Activated naive CD4-positive, alpha-beta T cell treated with anti-CD3 and anti-CD28 coated beads for 36 hours (primary cell): ENCODE results near the gene SCUBE3. TPM values are rescaled to one million over a fixed set of nuclear protein-coding genes. Genes with fewer than 3 reads are reported as not detected.

Source experiments
- CTCF ChIA-PET: fragments of 350-600 bp; sonication (Branson Sonifier 250); formaldehyde crosslinking; loops from one replicate; lab custom pipeline; 2021; ENCODE audit warnings: antibody characterized with exemption; lab: Charles Lee
- DNase-seq: peaks from one replicate; pipeline ENCODE4 v3.0.0-alpha.2; 2020
- H3K27ac Mint-ChIP-seq: one replicate; pipeline ENCODE4 v1.8.0; 2021; ENCODE audit warnings: mild to moderate bottlenecking, mixed read lengths
- H3K27me3 Mint-ChIP-seq: one replicate; pipeline ENCODE4 v1.8.0; 2021; ENCODE audit warnings: low read depth, mixed read lengths
- H3K36me3 Mint-ChIP-seq: one replicate; pipeline ENCODE4 v1.8.0; 2021; ENCODE audit warnings: low read depth, mixed read lengths
- H3K4me1 Mint-ChIP-seq: one replicate; pipeline ENCODE4 v1.8.0; 2021; ENCODE audit warnings: low read depth, mixed read lengths
- H3K4me3 Mint-ChIP-seq: one replicate; pipeline ENCODE4 v1.8.0; 2021; ENCODE audit warnings: mild to moderate bottlenecking, moderate library complexity, mixed read lengths
- H3K9me3 Mint-ChIP-seq: one replicate; pipeline ENCODE4 v1.8.0; 2021; ENCODE audit warnings: mixed read lengths
- intact Hi-C: fragments of 100-400 bp; cut with micrococcal nuclease; formaldehyde crosslinking; loops from one replicate; pipeline ENCODE4 v1.15.1; 2023
- total RNA-seq, 2 experiments: library from RNA; stranded (reverse); gene quantifications; one replicate each; pipeline ENCODE4 v1.2.3, GENCODE V29; 2021

Gene SCUBE3
- total RNA-seq, 2 experiments from 2014 or later = not detected

GRCh38 chr6:35265523-35265922 lies 51.8 kb downstream of the SCUBE3 start:
- Mint-ChIP-seq H3K27ac (no peak overlapping the region), H3K9me3 (no peaks in the 10 kb centered on the region), H3K36me3 (peaks cover 6% of the 10 kb centered on the region)

GRCh38 chr6:35267446-35267845 lies 53.7 kb downstream of the SCUBE3 start:
- no peaks in the 10 kb centered on the region for H3K27me3 Mint-ChIP-seq
- CTCF ChIA-PET = interaction anchor here (0.7 to 1.0 kb wide), 2 partner anchors 62 to 1102 kb away, joined by 3 read pairs; no protein-coding TSS in a partner anchor
- H3K4me1 Mint-ChIP-seq = peaks cover 37% of the 10 kb centered on the region
- H3K36me3 Mint-ChIP-seq = peaks cover 7% of the 10 kb centered on the region
- H3K27ac Mint-ChIP-seq = no peak overlapping the region
- H3K4me3 Mint-ChIP-seq = no peak overlapping the region
- intact Hi-C loops = no loop called here
- no peak for DNase-seq
- no peaks in the 10 kb centered on the region for H3K9me3 Mint-ChIP-seq

More at GRCh38 chr6:35265523-35265922, 51.8 kb downstream of the SCUBE3 start:
- Mint-ChIP-seq H3K4me3 (no peak overlapping the region), H3K27me3 (no peaks in the 10 kb centered on the region), H3K4me1 (peaks cover 52% of the 10 kb centered on the region)
- CTCF ChIA-PET = interaction anchor here (0.7 to 1.5 kb wide), 2 partner anchors 32 to 193 kb away, joined by 3 read pairs; partner anchors contain the start of gene DEF6
- intact Hi-C loops = no loop called here
- no peak for DNase-seq

GRCh38 chr6:35267897-35268296 lies 54.1 kb downstream of the SCUBE3 start:
- Mint-ChIP-seq H3K27ac (no peak overlapping the region), H3K4me1 (peaks cover 32% of the 10 kb centered on the region), H3K27me3 (no peaks in the 10 kb centered on the region), H3K4me3 (no peak overlapping the region), H3K36me3 (peaks cover 7% of the 10 kb centered on the region), H3K9me3 (no peaks in the 10 kb centered on the region)
- CTCF ChIA-PET = interaction anchor here (1.0 kb wide), 1 partner anchor 62 kb away, joined by 3 read pairs; no protein-coding TSS in a partner anchor
- DNase-seq = no peak
- intact Hi-C loops = no loop called here

- no peak overlapping the region for H3K27ac Mint-ChIP-seq
- intact Hi-C loops = no loop called here
- H3K36me3 Mint-ChIP-seq = peaks cover 7% of the 10 kb centered on the region
- no peaks in the 10 kb centered on the region for H3K9me3 Mint-ChIP-seq
- no peak overlapping the region for H3K4me3 Mint-ChIP-seq
- no peak for DNase-seq
- CTCF ChIA-PET = no interaction called here
- no peaks in the 10 kb centered on the region for H3K27me3 Mint-ChIP-seq
- peaks cover 15% of the 10 kb centered on the region for H3K4me1 Mint-ChIP-seq
Measured at GRCh38 chr6:35272005-35272404, 58.2 kb downstream of the SCUBE3 start.

GRCh38 chr6:35273822-35274559 lies 60.2 kb downstream of the SCUBE3 start:
- DNase-seq = no peak
- H3K27me3 Mint-ChIP-seq = no peaks in the 10 kb centered on the region
- H3K27ac Mint-ChIP-seq = no peak overlapping the region
- H3K4me3 Mint-ChIP-seq = no peak overlapping the region
- H3K4me1 Mint-ChIP-seq = peaks cover 5% of the 10 kb centered on the region
- H3K36me3 Mint-ChIP-seq = peaks cover 5% of the 10 kb centered on the region
- intact Hi-C loops = no loop called here
- no peaks in the 10 kb centered on the region for H3K9me3 Mint-ChIP-seq
- CTCF ChIA-PET = no interaction called here

GRCh38 chr6:35275744-35276260 lies 62.0 kb downstream of the SCUBE3 start:
- H3K27ac Mint-ChIP-seq = no peak overlapping the region
- CTCF ChIA-PET = no interaction called here
- DNase-seq = no peak
- intact Hi-C loops = no loop called here
- H3K4me3 Mint-ChIP-seq = no peak overlapping the region
- no peaks in the 10 kb centered on the region for H3K36me3 Mint-ChIP-seq
- peaks cover 5% of the 10 kb centered on the region for H3K4me1 Mint-ChIP-seq
- no peaks in the 10 kb centered on the region for H3K9me3 Mint-ChIP-seq
- no peaks in the 10 kb centered on the region for H3K27me3 Mint-ChIP-seq

GRCh38 chr6:35278708-35279107 lies 65.0 kb downstream of the SCUBE3 start:
- H3K36me3 Mint-ChIP-seq = peaks cover 8% of the 10 kb centered on the region
- H3K4me1 Mint-ChIP-seq = peaks cover 5% of the 10 kb centered on the region
- intact Hi-C loops = no loop called here
- H3K27ac Mint-ChIP-seq = no peak overlapping the region
- H3K9me3 Mint-ChIP-seq = no peaks in the 10 kb centered on the region
- DNase-seq = no peak
- CTCF ChIA-PET = interaction anchor here (1.4 kb wide), 1 partner anchor 18 kb away, joined by 3 read pairs; no protein-coding TSS in a partner anchor
- no peak overlapping the region for H3K4me3 Mint-ChIP-seq
- H3K27me3 Mint-ChIP-seq = no peaks in the 10 kb centered on the region

- DNase-seq = no peak
- H3K36me3 Mint-ChIP-seq = peaks cover 9% of the 10 kb centered on the region
- no peaks in the 10 kb centered on the region for H3K9me3 Mint-ChIP-seq
- H3K4me3 Mint-ChIP-seq = no peak overlapping the region
- CTCF ChIA-PET = no interaction called here
- H3K4me1 Mint-ChIP-seq = no peaks in the 10 kb centered on the region
- no peak overlapping the region for H3K27ac Mint-ChIP-seq
- H3K27me3 Mint-ChIP-seq = no peaks in the 10 kb centered on the region
- intact Hi-C loops = no loop called here
Measured at GRCh38 chr6:35280903-35281302, 67.1 kb downstream of the SCUBE3 start.

- no peak for DNase-seq
- intact Hi-C loops = no loop called here
- CTCF ChIA-PET = interaction anchor here (1.1 kb wide), 1 partner anchor 14 kb away, joined by 3 read pairs; no protein-coding TSS in a partner anchor
- Mint-ChIP-seq H3K4me3 (no peak overlapping the region), H3K27ac (no peak overlapping the region), H3K9me3 (no peaks in the 10 kb centered on the region), H3K27me3 (no peaks in the 10 kb centered on the region), H3K36me3 (peaks cover 16% of the 10 kb centered on the region), H3K4me1 (no peaks in the 10 kb centered on the region)
Measured at GRCh38 chr6:35282472-35282871, 68.7 kb downstream of the SCUBE3 start.

GRCh38 chr6:35283361-35283760 lies 69.6 kb downstream of the SCUBE3 start:
- intact Hi-C loops = no loop called here
- H3K27ac Mint-ChIP-seq = no peak overlapping the region
- peaks cover 16% of the 10 kb centered on the region for H3K36me3 Mint-ChIP-seq
- DNase-seq = no peak
- no peak overlapping the region for H3K4me3 Mint-ChIP-seq
- no peaks in the 10 kb centered on the region for H3K4me1 Mint-ChIP-seq
- no peaks in the 10 kb centered on the region for H3K9me3 Mint-ChIP-seq
- no peaks in the 10 kb centered on the region for H3K27me3 Mint-ChIP-seq
- CTCF ChIA-PET = interaction anchor here (1.1 kb wide), 1 partner anchor 13 kb away, joined by 3 read pairs; no protein-coding TSS in a partner anchor

- H3K9me3 Mint-ChIP-seq = no peaks in the 10 kb centered on the region
- H3K27ac Mint-ChIP-seq = no peak overlapping the region
- DNase-seq = no peak
- intact Hi-C loops = no loop called here
- H3K36me3 Mint-ChIP-seq = peaks cover 20% of the 10 kb centered on the region
- no peaks in the 10 kb centered on the region for H3K4me1 Mint-ChIP-seq
- CTCF ChIA-PET = interaction anchor here (0.8 to 3.7 kb wide), 3 partner anchors 9 to 54 kb away, joined by 3 to 16 read pairs (median 4); partner anchors contain the start of genes DEF6 and PPARD
- H3K4me3 Mint-ChIP-seq = no peak overlapping the region
- no peaks in the 10 kb centered on the region for H3K27me3 Mint-ChIP-seq
Measured at GRCh38 chr6:35287671-35288396, 74.1 kb downstream of the SCUBE3 start.

GRCh38 chr6:35288834-35289233 lies 75.1 kb downstream of the SCUBE3 start:
- H3K36me3 Mint-ChIP-seq = peaks cover 18% of the 10 kb centered on the region
- no peaks in the 10 kb centered on the region for H3K27me3 Mint-ChIP-seq
- H3K9me3 Mint-ChIP-seq = no peaks in the 10 kb centered on the region
- no peak for DNase-seq
- no peaks in the 10 kb centered on the region for H3K4me1 Mint-ChIP-seq
- no peak overlapping the region for H3K27ac Mint-ChIP-seq
- H3K4me3 Mint-ChIP-seq = no peak overlapping the region
- intact Hi-C loops = no loop called here
- CTCF ChIA-PET = interaction anchor here (0.8 to 1.7 kb wide), 4 partner anchors 26 to 179 kb away, joined by 3 to 5 read pairs (median 4); no protein-coding TSS in a partner anchor
